Measurements from ENCODE around the gene ESPN.

Gene ESPN

GRCh38 chr1:6466751-6467150, 42.2 kb downstream of the ESPN start:
- no peak for DNase-seq

- no peak for DNase-seq
Measured at GRCh38 chr1:6467224-6467623, 42.6 kb downstream of the ESPN start.

DNA sequence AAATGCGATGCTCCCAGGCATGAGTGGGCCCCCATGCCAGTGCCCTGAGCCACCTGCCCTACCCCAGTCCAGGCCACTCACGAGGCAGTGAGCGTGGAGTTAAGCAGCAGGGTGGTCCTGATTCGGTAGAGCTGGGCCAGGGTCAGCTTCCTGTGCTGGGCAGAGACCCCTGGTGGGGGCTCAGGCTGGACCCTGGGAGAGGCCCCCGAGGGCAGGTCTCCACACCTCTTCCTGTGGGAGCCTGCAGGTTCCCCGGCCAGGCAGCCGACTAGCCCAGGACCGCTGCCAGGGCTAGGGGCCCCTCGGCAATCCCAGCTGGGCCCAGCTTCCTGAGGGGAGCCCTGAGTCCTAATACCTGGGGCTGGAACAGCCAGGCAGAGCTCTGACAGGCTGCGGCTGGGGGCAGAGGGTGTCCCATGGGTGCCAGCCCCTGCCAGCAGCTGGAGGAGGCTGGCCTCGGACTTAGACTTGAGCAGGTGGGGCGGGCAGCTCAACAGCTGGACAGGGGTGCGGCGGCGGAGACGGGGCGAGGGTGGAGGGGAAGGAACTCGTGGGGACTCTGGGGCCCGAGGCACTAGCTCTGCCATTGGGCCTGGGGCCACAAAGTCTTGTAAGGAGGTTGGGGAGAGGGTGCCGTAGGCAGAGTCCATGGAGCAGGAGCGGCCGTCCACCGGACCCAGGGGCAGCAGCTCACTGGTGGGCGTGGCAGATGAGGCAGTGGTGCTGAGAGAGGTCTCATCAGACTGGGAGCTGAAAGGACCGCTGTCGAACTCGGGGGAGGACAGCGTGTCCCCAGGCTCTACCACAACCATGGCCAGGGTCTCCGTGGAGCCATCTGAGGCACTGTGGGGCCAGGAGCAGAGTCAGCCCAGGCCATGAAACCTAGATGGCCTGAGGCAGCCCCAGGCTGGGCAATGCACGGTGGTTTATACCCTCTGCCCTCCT, 43.4 kb downstream of the ESPN start:
- no peak for DNase-seq

DNA sequence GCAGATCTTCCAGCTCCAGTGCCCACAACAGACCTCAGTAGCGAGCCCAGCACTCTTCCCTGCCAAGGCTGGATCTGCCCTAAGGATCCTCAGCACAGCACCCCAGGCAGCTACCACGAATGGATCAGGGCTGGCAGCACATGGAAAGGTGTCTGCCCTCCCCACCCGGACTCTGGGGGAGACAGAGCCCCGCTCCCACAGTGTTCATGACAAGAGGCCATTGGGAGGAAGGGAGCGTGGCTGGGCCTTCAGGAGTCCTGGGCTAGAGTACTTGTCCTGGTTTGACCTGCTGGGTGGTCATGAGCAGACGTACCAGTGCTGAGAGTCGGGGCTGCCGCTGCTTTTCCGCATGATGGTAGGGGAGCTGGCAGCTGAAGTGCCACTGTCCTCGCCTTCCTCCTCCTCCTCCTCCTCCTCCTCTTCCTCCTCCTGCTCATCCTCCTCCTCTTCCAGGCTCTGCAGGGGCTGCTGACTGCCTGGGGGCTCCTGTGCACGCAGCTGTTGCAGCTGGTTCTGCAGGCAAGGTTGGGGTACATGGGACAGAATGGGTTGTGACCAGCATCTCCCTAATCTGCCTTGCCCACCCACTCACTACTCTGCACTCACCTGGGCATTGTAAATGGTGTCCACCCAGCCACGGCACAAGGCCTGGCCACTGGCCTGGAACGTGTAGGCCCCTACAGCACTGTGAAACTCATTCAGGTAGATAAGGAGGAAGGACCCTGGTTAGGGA, 44.3 kb downstream of the ESPN start:
- DNase-seq = no peak

- DNase-seq = no peak
Measured at GRCh38 chr1:6470132-6471085, 45.8 kb downstream of the ESPN start.

GRCh38 chr1:6471086-6471969, 46.8 kb downstream of the ESPN start:
- DNase-seq = no peak

DNA sequence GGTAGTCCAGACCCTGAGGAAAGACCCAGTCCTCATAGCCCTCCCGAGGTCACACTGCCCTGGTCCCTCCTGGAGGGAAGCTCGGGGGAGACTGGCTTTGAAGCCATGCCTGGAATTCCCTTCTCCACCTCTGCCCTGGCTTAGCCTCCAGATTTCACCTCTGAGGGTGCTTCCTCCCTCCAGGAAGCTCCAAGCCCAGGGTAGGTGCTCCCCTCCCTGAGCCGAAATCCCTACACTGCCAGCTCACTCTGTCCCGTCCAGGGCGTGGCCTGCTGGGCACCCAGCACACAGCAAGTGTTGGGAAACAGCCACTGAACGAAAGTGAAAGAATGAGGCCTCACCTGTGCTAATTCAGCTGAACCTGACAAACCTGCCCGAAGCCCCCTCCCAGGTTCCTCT, 47.4 kb downstream of the ESPN start:
- no peak for DNase-seq

DNA sequence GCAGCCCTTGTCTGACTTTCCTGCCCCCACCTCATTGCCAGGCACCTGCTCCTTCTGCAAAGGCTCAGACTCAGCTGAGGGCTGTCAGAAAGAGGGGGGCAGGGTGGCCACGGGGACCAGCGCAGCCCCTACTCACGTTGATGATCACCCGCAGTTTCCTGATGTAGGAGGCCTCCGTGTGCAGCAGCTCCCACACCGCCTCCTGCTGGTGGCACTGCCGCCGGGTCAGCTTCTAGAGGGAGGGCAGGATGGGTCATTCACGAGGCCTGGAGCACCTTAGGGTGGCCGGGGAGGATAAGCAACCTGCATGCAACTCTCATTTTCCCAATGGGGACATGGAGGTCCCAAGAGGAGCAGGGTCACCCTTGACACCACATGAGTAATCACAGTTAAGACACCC, 47.8 kb downstream of the ESPN start:
- no peak for DNase-seq

DNA sequence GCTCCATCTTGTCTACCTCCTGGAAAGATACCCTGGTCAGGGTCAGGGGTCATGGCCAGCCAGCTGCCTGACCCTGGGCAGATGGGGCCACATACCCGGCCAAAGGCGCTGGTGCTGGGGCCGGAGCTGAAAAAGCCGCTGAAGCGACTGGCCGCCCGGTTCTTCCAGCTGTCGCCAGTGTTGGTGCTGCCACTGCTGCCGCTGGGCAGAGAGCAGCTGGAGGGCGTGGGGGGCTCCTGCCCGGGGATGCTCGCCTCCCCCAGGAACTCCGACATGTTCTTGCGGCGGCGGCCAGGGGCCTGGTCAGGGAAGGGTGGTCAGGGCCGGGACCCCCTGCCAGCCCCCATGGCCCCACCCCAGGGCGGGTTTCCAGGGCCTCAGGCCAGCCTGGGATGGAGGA, 48.6 kb downstream of the ESPN start:
- DNase-seq = no peak

DNA sequence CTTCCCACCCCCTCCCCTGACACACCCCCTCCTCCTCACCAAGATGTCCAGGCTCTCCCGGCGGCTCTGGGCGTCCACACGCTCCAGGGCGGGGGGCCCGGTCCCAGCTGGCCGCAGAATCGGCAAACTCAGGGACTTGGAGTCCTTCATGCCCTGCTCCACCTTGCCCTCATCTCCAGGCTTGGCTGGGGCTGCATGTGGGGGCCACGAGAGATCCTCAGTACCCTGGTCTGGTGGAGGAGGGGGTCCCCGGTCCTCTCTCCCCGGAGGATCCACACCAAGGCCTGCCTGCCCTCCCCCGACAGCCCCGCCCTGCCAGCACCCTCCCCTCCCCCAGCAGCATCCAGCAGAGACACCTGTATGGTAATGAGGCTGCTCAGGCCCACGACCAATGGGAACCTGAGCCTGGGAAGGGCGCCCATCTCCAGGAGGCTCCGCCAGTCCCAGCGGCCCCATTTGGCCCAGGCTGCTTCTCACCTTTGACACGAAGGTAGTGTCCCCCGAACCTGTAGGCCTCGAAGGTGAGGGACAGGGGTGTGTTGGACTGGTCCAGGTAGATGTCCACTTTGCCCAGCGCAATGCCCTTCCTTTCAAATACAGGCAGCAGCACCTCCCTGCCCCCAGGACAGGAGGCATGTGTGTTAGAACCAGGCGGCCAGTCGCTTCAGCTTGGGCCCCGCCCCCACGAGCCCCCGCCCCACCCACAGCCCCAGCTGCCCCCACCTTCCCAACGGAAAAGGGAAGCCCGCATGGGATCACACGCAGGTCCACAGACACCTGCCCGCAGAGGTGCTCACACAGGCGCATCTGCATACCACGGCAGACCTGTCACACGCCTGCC, 49.6 kb downstream of the ESPN start:
- DNase-seq = peak; percentile 75

- DNase-seq = peak; percentile 44
Measured at GRCh38 chr1:6474815-6475282, 50.3 kb downstream of the ESPN start.

DNA sequence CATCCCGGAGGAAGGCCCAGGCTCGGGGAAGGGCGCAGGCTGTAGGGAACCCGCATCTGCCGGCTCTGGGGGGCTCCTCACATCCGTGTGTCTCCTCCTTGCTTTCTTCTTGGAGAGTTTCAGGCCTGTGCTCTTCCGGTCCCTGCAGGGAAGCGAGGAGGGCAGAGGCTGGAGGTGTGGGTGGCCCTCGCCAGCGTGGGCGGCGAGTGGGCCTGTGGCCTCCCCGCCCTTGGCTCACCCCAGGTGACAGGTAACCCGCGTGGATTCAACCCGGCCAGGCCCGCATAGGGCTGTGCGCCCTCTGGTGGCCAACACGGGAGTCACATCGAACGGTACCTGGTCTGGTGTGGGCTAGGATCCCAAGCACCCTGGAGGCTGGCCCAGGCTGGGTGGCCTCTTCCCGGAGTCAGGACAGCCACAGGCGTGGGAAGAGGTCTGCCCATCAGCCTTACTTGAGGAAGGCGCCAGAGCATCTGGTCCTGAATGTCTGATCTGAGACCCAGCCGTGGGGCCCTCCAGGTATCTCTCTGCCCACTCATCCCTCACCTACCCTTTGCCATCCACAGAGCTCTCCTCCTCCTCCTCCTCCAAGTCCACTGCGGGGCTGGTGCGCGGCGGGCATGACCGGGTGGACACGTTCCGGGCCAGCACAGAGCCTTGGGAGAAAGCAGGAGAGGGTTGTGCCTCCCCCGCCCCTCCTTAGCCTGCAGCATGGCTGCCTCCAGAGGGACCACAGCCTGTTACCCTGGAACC, 51.0 kb downstream of the ESPN start:
- peak; percentile 62 for DNase-seq

DNA sequence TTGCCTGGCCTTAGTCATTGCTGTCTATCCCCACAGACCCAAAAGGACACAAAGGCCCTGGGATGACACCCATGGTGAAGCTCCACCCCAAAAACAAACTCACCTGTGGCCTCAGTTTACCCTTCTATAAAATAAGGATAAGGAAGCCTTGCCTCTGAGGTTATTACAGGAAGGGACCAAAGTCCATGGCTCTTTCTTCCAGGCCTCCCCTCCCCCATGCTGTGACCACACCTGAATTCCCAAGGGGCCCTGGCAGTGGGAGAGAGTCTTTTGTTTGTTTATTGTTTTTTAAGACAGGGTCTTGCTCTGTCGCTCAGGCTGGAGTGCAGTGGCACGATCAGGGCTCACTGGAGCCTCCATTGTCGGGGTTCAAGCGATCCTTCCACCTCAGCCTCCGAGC, 51.9 kb downstream of the ESPN start:
- peak; percentile 6 for DNase-seq

DNA sequence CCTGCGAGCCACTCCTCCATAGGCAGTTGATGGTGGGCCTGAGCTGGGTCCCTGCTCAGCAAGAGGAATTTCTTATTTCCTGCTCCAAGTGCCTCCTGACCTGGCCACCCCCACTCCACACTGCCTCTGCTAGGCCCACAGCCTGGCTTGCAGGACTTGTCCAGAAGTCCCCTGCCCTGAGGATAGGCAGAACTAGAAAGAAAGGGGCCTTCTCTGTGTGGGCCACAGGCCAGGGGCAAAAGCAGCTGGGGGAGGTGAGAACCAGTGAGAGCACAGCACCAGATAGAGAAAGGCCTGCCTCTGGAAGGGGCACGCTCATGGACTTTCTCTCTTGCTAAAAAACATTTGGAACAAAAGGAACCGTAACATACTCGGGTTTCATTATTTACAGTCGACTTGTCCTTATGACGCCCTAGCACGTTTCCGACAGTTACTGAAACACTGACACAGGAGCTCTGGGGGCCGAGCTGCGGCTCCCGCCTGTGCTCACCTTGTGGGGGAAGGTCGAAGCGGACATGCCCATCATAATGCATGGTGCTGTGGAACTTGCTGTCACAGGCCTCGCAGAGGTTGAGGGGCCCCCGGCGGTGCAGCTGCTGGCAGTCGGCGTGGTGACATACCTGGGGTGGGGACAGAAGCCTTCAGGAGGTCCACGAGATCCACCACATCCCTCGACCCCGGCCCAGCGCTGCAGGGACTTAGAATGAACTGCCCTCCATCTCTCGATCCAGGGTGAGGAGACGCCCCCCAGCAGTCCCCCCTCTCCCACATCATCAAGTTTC, 52.7 kb downstream of the ESPN start:
- no peak for DNase-seq

GRCh38 chr1:6481820-6482219, 57.2 kb downstream of the ESPN start:
- DNase-seq = no peak

GRCh38 chr1:6483017-6483760, 58.6 kb downstream of the ESPN start:
- DNase-seq = peak; percentile 23

DNA sequence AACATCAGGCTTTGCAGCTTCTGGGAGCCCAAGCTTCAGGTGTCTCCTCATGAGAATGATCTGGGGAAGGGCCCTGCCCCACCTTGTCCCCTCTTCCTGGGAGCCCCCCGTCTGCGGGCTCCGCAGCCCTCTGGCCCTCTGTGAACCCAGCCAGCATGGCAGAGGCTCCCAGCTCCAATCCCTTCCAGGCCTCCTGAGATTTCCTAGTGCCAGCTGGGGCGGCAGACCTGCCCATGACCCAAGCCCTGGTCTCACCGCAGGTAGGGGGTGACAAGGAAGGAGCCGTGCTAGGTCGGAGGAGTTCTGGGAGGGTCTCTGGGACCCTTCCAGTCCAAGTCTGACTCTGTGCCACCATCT, 59.2 kb downstream of the ESPN start:
- DNase-seq = no peak

GRCh38 chr1:6484826-6485167, 60.2 kb downstream of the ESPN start:
- no peak for DNase-seq
